NCI-H748 (cell line): Measurements from ENCODE around the gene ARID3C.

Experiments
- DNase-seq: peaks from one replicate; lab custom pipeline; 2025; ENCODE audit not compliant: unreplicated experiment; lab: John Stamatoyannopoulos, UW

Gene ARID3C

GRCh38 chr9:34579104-34579807, 49.6 kb downstream of the ARID3C start:
- peak; percentile 47 for DNase-seq

GRCh38 chr9:34578241-34579103, 50.4 kb downstream of the ARID3C start:
- peak; percentile 73 for DNase-seq

- DNase-seq = peak; percentile 67
These were observed 51.2 kb downstream of the ARID3C start for GRCh38 chr9:34577400-34578240.

- DNase-seq = no peak
These were observed 52.1 kb downstream of the ARID3C start for GRCh38 chr9:34576597-34577399.

GRCh38 chr9:34575862-34576596, 52.8 kb downstream of the ARID3C start:
- DNase-seq = no peak

- DNase-seq = no peak
These were observed 53.6 kb downstream of the ARID3C start for GRCh38 chr9:34575241-34575640.

- no peak for DNase-seq
These were observed 54.3 kb downstream of the ARID3C start for GRCh38 chr9:34574571-34574970.

- DNase-seq = no peak
These were observed 55.1 kb downstream of the ARID3C start for GRCh38 chr9:34573599-34574325.

GRCh38 chr9:34572628-34573027, 56.2 kb downstream of the ARID3C start:
- DNase-seq = no peak

GRCh38 chr9:34572092-34572491, 56.8 kb downstream of the ARID3C start:
- no peak for DNase-seq

- DNase-seq = no peak
These were observed 57.4 kb downstream of the ARID3C start for GRCh38 chr9:34571481-34571810.
